Measurements from ENCODE around the gene PLXNA4.

Gene PLXNA4

DNA sequence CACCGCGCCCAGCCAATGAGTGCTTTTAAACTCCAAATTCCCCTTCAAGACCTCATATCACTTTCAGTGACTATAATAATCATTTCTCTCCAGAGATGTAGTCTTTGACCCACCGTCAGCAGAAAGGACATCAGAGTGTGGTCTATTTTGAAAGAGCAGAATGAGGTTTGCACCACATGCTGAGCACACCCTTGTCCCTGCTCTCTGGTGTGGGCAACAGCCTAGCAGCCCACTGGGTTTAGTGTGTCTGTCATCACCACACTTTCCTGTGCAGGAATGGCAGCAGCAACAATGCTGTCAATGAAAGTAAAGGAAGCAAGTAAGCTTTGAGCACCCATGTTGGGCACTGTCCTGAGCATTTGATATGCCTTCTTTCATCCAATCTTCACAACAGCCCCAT, 122.4 kb downstream of the PLXNA4 start:
- H3K4me3 ChIP-seq (ENCODE audit: low read depth, low read length), result no peak overlapping the region
- TF ChIP-seq, protein P1, sequence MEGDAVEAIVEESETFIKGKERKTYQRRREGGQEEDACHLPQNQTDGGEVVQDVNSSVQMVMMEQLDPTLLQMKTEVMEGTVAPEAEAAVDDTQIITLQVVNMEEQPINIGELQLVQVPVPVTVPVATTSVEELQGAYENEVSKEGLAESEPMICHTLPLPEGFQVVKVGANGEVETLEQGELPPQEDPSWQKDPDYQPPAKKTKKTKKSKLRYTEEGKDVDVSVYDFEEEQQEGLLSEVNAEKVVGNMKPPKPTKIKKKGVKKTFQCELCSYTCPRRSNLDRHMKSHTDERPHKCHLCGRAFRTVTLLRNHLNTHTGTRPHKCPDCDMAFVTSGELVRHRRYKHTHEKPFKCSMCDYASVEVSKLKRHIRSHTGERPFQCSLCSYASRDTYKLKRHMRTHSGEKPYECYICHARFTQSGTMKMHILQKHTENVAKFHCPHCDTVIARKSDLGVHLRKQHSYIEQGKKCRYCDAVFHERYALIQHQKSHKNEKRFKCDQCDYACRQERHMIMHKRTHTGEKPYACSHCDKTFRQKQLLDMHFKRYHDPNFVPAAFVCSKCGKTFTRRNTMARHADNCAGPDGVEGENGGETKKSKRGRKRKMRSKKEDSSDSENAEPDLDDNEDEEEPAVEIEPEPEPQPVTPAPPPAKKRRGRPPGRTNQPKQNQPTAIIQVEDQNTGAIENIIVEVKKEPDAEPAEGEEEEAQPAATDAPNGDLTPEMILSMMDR (conservative IDR thresholded peaks at IDR 0.05; ENCODE audit: low read depth, low read length), result no peak
- DNase-seq (ENCODE audit: low read depth), result no peak

DNA sequence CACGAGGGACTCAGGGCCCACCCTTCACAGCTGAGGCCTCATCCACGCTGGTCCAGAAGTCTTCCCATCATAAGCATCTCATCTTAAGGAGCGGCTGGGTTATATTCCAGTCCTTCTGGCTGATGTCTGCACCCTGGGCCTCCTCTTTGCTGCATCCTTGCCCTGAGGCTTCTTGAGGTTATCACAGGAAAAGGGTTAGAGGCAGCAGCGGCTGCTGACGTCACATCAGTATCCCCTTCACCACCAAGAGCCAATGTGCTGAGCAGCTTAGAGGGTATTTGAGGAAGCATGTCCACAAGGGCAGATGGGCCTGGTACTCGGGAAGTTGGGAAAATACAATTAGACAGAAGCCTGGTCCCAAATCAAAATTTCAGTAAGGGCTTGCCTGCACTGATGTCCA, 125.1 kb downstream of the PLXNA4 start:
- TF ChIP-seq, protein P1 (conservative IDR thresholded peaks at IDR 0.05; ENCODE audit: low read depth, low read length), result no peak
- DNase-seq (ENCODE audit: low read depth), result no peak
- no peak overlapping the region for H3K4me3 ChIP-seq (ENCODE audit: low read depth, low read length)

DNA sequence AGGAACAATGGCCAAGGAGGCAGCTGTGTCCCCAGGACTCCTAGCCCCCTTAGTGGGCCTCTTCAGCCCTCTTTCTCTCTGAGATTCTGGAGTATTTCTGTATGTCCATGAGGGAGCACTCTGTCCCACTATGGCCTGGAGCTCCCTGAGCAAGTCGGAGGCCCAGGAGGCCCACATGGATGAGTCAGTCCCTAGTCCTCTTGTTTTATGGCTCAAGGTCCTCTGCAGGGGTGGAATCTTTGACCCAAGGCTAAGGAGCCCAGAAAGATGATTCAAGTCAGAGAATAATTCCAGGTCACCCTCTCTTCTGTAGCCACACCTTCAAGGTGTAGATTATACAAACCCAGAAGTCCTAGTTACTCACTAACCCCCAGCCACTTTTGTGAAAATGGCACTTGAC, 125.6 kb downstream of the PLXNA4 start:
- no peak for DNase-seq (ENCODE audit: low read depth)
- TF ChIP-seq, protein P1 (conservative IDR thresholded peaks at IDR 0.05; ENCODE audit: low read depth, low read length), result no peak
- H3K4me3 ChIP-seq (ENCODE audit: low read depth, low read length), result no peak overlapping the region

DNA sequence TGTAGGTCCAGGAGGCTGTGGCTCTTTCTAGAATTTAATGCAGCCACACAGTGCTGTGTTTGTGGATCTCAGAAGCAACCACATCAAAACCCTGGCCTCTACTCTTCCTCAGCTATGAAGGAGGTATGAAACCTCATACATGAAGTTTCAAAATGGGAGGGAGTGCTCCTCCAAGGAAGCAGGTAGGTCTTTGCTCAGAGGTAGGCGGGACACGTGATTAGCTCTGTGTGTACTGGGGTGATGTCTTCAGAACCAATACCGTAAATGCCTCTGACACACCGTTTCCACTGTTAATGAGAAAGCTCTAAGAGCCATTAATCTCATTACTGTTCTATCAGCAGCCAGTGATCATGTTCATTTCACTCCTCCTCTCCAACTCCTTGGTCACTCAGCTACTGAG, 126.1 kb downstream of the PLXNA4 start:
- H3K4me3 ChIP-seq (ENCODE audit: low read depth, low read length), result no peak overlapping the region
- no peak for DNase-seq (ENCODE audit: low read depth)
- TF ChIP-seq, protein P1 (conservative IDR thresholded peaks at IDR 0.05; ENCODE audit: low read depth, low read length), result no peak

DNA sequence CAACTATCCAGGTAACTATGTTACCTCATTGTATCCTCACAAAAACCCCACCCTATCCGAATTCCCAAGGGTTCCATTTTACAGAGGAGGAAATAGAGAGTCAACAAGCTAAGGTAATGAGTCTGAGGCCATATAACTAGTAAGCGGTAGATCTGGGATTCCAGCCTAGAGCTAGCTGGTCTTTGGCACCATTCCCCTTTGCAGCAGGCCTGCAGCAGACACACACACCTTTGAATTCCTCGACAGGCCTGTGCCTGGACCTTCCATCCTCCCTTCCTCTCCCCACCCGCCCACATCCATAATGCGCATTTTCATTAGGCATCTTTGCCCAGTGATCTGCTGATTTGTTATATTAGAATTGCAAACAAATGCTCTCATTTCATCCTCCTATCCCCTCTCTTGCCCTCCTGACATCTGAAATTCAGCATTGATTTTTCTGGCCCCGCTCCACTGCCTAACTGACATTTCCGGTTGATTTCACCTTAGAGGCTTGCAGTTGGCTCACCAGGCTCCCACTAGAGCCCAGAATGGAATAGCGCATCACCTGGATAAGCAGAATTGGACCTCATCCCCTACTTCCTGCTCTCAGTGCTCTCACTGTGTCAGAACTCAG, 129.5 kb downstream of the PLXNA4 start:
- TF ChIP-seq, protein P1 (conservative IDR thresholded peaks at IDR 0.05; ENCODE audit: low read depth, low read length), result no peak
- H3K4me3 ChIP-seq (ENCODE audit: low read depth, low read length), result no peak overlapping the region
- no peak for DNase-seq (ENCODE audit: low read depth)

DNA sequence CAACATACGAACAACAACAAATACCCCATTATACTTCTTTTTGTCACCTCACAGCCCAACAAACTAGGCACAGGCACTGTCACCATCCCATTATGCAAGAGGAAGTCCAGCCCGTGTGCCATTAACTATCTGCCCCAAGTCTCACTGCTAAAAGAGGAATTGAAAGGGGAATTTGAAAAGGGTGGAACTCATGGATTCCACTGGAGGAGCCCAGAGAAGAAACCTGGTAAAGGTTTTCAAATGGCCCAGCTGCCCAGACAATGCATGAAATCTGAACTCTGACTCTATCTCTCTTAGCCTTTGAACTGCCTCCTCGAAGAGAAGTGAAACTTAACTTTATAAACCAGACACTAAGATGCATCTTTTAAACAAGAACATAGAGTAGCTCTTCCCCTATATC, 130.0 kb downstream of the PLXNA4 start:
- no peak overlapping the region for H3K4me3 ChIP-seq (ENCODE audit: low read depth, low read length)
- DNase-seq (ENCODE audit: low read depth), result no peak
- TF ChIP-seq, protein P1 (conservative IDR thresholded peaks at IDR 0.05; ENCODE audit: low read depth, low read length), result no peak

DNA sequence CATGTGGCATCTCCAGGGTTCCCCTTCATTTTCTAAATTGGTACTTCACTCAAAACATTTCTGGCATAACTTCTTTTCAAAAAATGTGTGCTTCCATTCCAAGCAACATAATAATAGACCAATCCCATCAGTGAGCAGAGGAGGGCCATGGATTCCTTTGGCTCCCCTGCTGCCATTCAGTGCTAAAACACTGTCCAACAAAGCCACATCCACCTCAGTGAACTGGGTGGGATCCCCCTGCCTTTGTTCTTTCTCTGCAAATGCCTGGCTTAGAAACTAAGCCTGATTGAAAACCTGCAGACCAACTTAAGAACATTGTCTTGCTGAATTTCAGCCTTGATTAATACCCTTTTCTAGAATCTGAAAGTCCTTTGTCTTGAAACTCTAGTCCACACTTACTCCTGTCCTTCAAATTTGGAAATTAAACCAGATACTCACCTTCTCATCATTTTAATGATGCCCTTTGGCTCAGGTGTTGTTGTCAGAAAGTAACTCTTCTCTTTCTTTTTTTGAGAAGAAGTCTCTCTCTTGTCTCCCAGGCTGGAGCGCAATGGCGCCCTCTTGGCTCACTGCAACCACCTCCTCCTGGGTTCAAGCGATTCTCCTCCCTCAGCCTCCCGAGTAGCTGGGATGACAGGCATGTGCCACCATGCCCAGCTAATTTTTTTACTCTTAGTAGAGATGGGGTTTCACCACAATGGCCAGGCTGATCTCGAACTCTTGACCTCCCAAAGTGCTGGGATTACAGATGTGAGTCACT, 132.3 kb downstream of the PLXNA4 start:
- no peak for DNase-seq (ENCODE audit: low read depth)
- TF ChIP-seq, protein P1 (conservative IDR thresholded peaks at IDR 0.05; ENCODE audit: low read depth, low read length), result no peak
- no peak overlapping the region for H3K4me3 ChIP-seq (ENCODE audit: low read depth, low read length)

Measured in choroid plexus epithelial cell (primary cell).